GM12878 (cell line): ENCODE measurements around the gene SIN3B. TPM values are rescaled to one million over a fixed set of nuclear protein-coding genes. Genes with fewer than 3 reads are reported as not detected.

ENCODE experiments used
- ATAC-seq: fragments of 200-7000 bp; cut with Tn5 transposase; 3 replicates; pipeline ENCODE4 v1.9.1; 2020; ENCODE audit warnings: mild to moderate bottlenecking, moderate library complexity
- BruUV-seq: library from RNA; stranded (reverse); fragments of 400-500 nt; replicated peaks from 2 replicates; lab custom pipeline; 2021; lab: Mats Ljungman, UMichigan
- CTCF ChIA-PET: fragments of 300-600 bp; sonication (Branson Sonifier 250); formaldehyde crosslinking; extraction: SDS; loops from one replicate; lab custom pipeline; 2021; ENCODE audit warnings: inconsistent platforms; lab: Yijun Ruan, JAX
- POLR2A ChIA-PET: fragments of 350-600 bp; formaldehyde crosslinking; extraction: SDS; loops from one replicate; lab custom pipeline; 2021; ENCODE audit warnings: inconsistent platforms; lab: Charles Lee
- RAD21 ChIA-PET: fragments of 300-600 bp; sonication (Branson Sonifier 250); formaldehyde crosslinking; loops from one replicate; lab custom pipeline; 2023; ENCODE audit warnings: antibody characterized with exemption; ENCODE audit not compliant: unreplicated experiment; lab: Charles Lee
- SMC1A ChIA-PET: fragments of 300-600 bp; sonication (Branson Sonifier 250); formaldehyde crosslinking; loops from one replicate; lab custom pipeline; 2023; ENCODE audit not compliant: unreplicated experiment, uncharacterized antibody; lab: Charles Lee
- DNase-seq: peaks from one replicate; pipeline ENCODE4 v3.0.0-alpha.2; 2011; ENCODE audit warnings: low read depth, low spot score
- FAIRE-seq: peaks from 3 replicates; lab custom pipeline; 2011; peaks lifted over from hg19 to GRCh38; lab: Jason Lieb, UNC
- H2AFZ ChIP-seq: 2 replicates; pipeline ENCODE4 v1.6.0; 2011; ENCODE audit warnings: low read depth, low read length, control low read depth; ENCODE audit not compliant: control insufficient read depth
- H3K27ac ChIP-seq: 2 replicates; pipeline ENCODE4 v1.5.1; 2011; ENCODE audit warnings: control low read depth; ENCODE audit not compliant: control insufficient read depth, insufficient read depth
- H3K27me3 ChIP-seq, 2 experiments: replicated peaks in 1 of 2; 2 replicates each; pipeline versions ENCODE4 v1.6.0 to v1.6.1; 2011; ENCODE audit warnings: low read length in 1 of 2; ENCODE audit not compliant: control insufficient read depth in 2 of 2, insufficient read depth in 2 of 2
- H3K36me3 ChIP-seq, 2 experiments: 2 replicates each; pipeline ENCODE4 v1.5.1; 2011; ENCODE audit warnings: low read length in 1 of 2; ENCODE audit not compliant: control insufficient read depth in 2 of 2, insufficient read depth in 2 of 2
- H3K4me1 ChIP-seq: 2 replicates; pipeline ENCODE4 v1.6.1; 2011; ENCODE audit warnings: mild to moderate bottlenecking, low read length, moderate library complexity, mixed read lengths; ENCODE audit not compliant: control insufficient read depth, insufficient read depth
- H3K4me2 ChIP-seq: 2 replicates; pipeline ENCODE4 v1.6.0; 2011; ENCODE audit warnings: control low read depth; ENCODE audit not compliant: control insufficient read depth, insufficient read depth
- H3K4me3 ChIP-seq: fragments of 200-600 bp; sonication (generic); 2 replicates; pipeline ENCODE4 v1.5.1; 2016
- H3K79me2 ChIP-seq: 2 replicates; pipeline ENCODE4 v1.6.0; 2011; ENCODE audit warnings: low read length; ENCODE audit not compliant: control insufficient read depth, insufficient read depth
- H3K9ac ChIP-seq: 2 replicates; pipeline ENCODE4 v1.8.0; 2011; ENCODE audit warnings: low read length, control low read depth, mixed read lengths; ENCODE audit not compliant: control insufficient read depth, insufficient read depth
- H3K9me3 ChIP-seq: replicated peaks from 3 replicates; pipeline ENCODE4 v1.5.1; 2011; ENCODE audit warnings: mild to moderate bottlenecking, low read length; ENCODE audit not compliant: control insufficient read depth, insufficient read depth
- H4K20me1 ChIP-seq: 2 replicates; pipeline ENCODE4 v1.6.0; 2011; ENCODE audit not compliant: control insufficient read depth, insufficient read depth
- CHD2 ChIP-seq: IDR thresholded peaks from 2 replicates; pipeline ENCODE4 v1.6.1; 2011; ENCODE audit warnings: low read depth, low read length, improper control_type of control experiment, borderline replicate concordance
- EP300 ChIP-seq, 2 experiments: fragments of 150-350 bp in 1 of 2; IDR thresholded peaks; 2 replicates each; pipeline ENCODE4 v1.6.1; 2011 to 2012; ENCODE audit warnings: low read depth in 2 of 2, low read length in 2 of 2, borderline replicate concordance in 1 of 2, improper control_type of control experiment in 1 of 2, inconsistent platforms in 1 of 2; ENCODE audit not compliant: control insufficient read depth in 1 of 2
- RELB ChIP-seq: fragments of 450-650 bp; IDR thresholded peaks from 2 replicates; pipeline ENCODE4 v1.6.1; 2017; ENCODE audit warnings: low read depth, mild to moderate bottlenecking, moderate library complexity
- STAT3 ChIP-seq: IDR thresholded peaks from 2 replicates; pipeline ENCODE4 v1.6.1; 2011; ENCODE audit warnings: low read depth, low read length, improper control_type of control experiment
- WRNIP1 ChIP-seq: IDR thresholded peaks from 2 replicates; pipeline ENCODE4 v1.6.1; 2011; ENCODE audit warnings: low read depth, low read length, improper control_type of control experiment, borderline replicate concordance
- YY1 ChIP-seq: IDR thresholded peaks from 2 replicates; pipeline ENCODE4 v1.6.1; 2011; ENCODE audit warnings: low read depth, mild to moderate bottlenecking, low read length
- ZNF687 ChIP-seq: fragments of 450-650 bp; IDR thresholded peaks from 2 replicates; pipeline ENCODE4 v1.6.1; 2017; ENCODE audit warnings: mild to moderate bottlenecking, moderate library complexity
- WGBS: methylation state at CpG from one replicate; pipeline ENCODE4 v1.1.6; 2016; ENCODE audit warnings: low lambda C conversion rate; ENCODE audit not compliant: insufficient replicate concordance, insufficient coverage; ENCODE audit errors: missing lambda C conversion rate; 5-methylcytosine and 5-hydroxymethylcytosine counted together
- in situ Hi-C: fragments of 300-500 bp; cut with MboI; formaldehyde crosslinking; loops from 9 replicates; pipeline ENCODE4 v1.14.3; 2018; ENCODE audit warnings: mixed read lengths
- intact Hi-C: fragments of 100-400 bp; cut with micrococcal nuclease; formaldehyde crosslinking; loops from one replicate; pipeline ENCODE4 v1.14.2; 2022; ENCODE audit not compliant: unreplicated experiment
- polyA plus RNA-seq, 11 experiments: library from polyadenylated mRNA; depleted of rRNA in 4 of 11; unstranded in 6 of 11; stranded (reverse) in 5 of 11; fragments of >200 nt; fragmentation: Nextera tagmentation in 4 of 11; fragmentation: Illumina TruSeq in 1 of 11; extraction: Ambion mirVana in 4 of 11; extraction: Trizol in 1 of 11; gene quantifications; 1 replicate in 1 of 11; 2 replicates in 10 of 11; pipeline versions ENCODE4 v1.2.1 to v1.2.3, GENCODE V29; 2011 to 2016; ENCODE audit warnings: inconsistent platforms in 2 of 11, missing spikeins in 2 of 11, low read depth in 1 of 11
- total RNA-seq, 4 experiments: library from RNA; depleted of rRNA in 3 of 4; stranded (reverse); fragments of >200 nt in 3 of 4; fragmentation: Illumina TruSeq in 1 of 4; extraction: Trizol in 1 of 4; gene quantifications; 2 replicates each; pipeline versions ENCODE4 v1.2.1 to v1.2.3, GENCODE V29; 2013 to 2021

SIN3B gene
- total and polyA plus RNA-seq, 10 of the 15 experiments (the other 5 are each of a cell fraction or from before 2014, with no cell fraction given) = 0.68 to 34.5 (median 15.8) TPM

GRCh38 chr19:16928351-16928750 lies 99.2 kb downstream of the SIN3B start:
- no TSS peak for BruUV-seq
- 70% methylated on average over 2 of the region's 2 CpGs for WGBS
- H3K4me2 ChIP-seq = no peak overlapping the region
- H3K9ac ChIP-seq = no peak overlapping the region
- CTCF ChIA-PET = no interaction called here
- DNase-seq = no peak
- no peak for FAIRE-seq
- POLR2A ChIA-PET = no interaction called here
- H4K20me1 ChIP-seq = no peaks in the 10 kb centered on the region
- ATAC-seq = no peak
- SMC1A ChIA-PET = no interaction called here
- RAD21 ChIA-PET = no interaction called here
- H3K27ac ChIP-seq = no peak overlapping the region
- H3K79me2 ChIP-seq = no peaks in the 10 kb centered on the region
- in situ Hi-C loops (no loop called here), intact Hi-C loops (no loop called here)
- no peaks in the 10 kb centered on the region for H3K36me3 ChIP-seq
- no peak overlapping the region for H2AFZ ChIP-seq
- TF ChIP-seq YY1 (no peak), RELB (no peak), ZNF687 (no peak), CHD2 (no peak), WRNIP1 (no peak), EP300 (IDR thresholded peaks at IDR 0.05; ENCODE audit: borderline replicate concordance in 1 of 2, control insufficient read depth in 1 of 2, low read depth in 2 of 2, low read length in 2 of 2) (no peak), STAT3 (no peak)
- H3K9me3 ChIP-seq = no peaks in the 10 kb centered on the region; the same call in 2 of the 3 replicates
- H3K4me1 ChIP-seq = no peaks in the 10 kb centered on the region
- no peaks in the 10 kb centered on the region for H3K27me3 ChIP-seq
- H3K4me3 ChIP-seq = no peak overlapping the region
